Right cardiac atrium (tissue), 5 donors: Measurements from ENCODE around the gene ARIH1. TPM values are rescaled to one million over a fixed set of nuclear protein-coding genes. Genes with fewer than 3 reads are reported as not detected.
"Not testable (repeated sequence)": the region's sequence is repeated elsewhere in the genome, so short reads cannot be mapped to it uniquely, and the experiment has no call there.

Source experiments
- ATAC-seq, 2 donors: fragments of 200-7000 bp; cut with Tn5 transposase; one replicate each; pipeline versions ENCODE4 v1.8.0 to v1.9.1; 2020; ENCODE audit warnings: moderate library complexity in 2 of 2, mild to moderate bottlenecking in 1 of 2
- DNase-seq, 3 donors: peaks; one replicate each; pipeline ENCODE4 v3.0.0-alpha.2; 2020
- H3K27ac ChIP-seq: one replicate; pipeline ENCODE4 v1.5.1; 2013; ENCODE audit warnings: mild to moderate bottlenecking, low read length, control low read depth, moderate library complexity
- H3K27me3 ChIP-seq: one replicate; pipeline ENCODE4 v1.6.1; 2013; ENCODE audit not compliant: control insufficient read depth, insufficient read depth
- H3K4me1 ChIP-seq: one replicate; pipeline ENCODE4 v1.6.1; 2013; ENCODE audit warnings: low read length; ENCODE audit not compliant: control insufficient read depth, insufficient read depth
- H3K4me3 ChIP-seq: one replicate; pipeline ENCODE4 v1.5.1; 2013; ENCODE audit warnings: low read length, control low read depth
- H3K9me3 ChIP-seq: one replicate; pipeline ENCODE4 v1.6.1; 2013; ENCODE audit warnings: low read length; ENCODE audit not compliant: control insufficient read depth
- WGBS: extraction: QIAGEN DNeasy Blood & Tissue Kit; methylation state at CpG from one replicate; pipeline ENCODE4 v1.1.7; 2013; 5-methylcytosine and 5-hydroxymethylcytosine counted together
- intact Hi-C, 4 donors: fragments of 100-400 bp; cut with DNase I; formaldehyde crosslinking; loops; one replicate each; pipeline versions ENCODE4 v1.11.0 to v1.14.0; 2022 to 2023
- polyA plus RNA-seq: library from polyadenylated mRNA; stranded (reverse); fragments of 200-250 nt; gene quantifications from one replicate; pipeline ENCODE4 v1.2.3, GENCODE V29; 2013
- total RNA-seq, 4 donors: library from RNA; stranded (reverse); fragmentation: NEBNext Ultra II Directional; extraction: Animal tissue kit (Norgen Biotek cat#: 25700); gene quantifications; one replicate each; pipeline ENCODE4 v1.2.1, GENCODE V29; 2021
- donor health status: healthy with polysubstance abuse.
- donor health status: DM: no; HTN: yes; CAD: no.
- donor health status: DM: no; HTN: no; CAD: no.
- donor health status: DM: no; HTN: yes; CAD: no; lungs with severe emphysema.
- donor health status: DM: yes; HTN: yes; CAD: no.

The ARIH1 gene
- total and polyA plus RNA-seq, 5 donors: 30.5 to 159 (median 152) TPM

DNA sequence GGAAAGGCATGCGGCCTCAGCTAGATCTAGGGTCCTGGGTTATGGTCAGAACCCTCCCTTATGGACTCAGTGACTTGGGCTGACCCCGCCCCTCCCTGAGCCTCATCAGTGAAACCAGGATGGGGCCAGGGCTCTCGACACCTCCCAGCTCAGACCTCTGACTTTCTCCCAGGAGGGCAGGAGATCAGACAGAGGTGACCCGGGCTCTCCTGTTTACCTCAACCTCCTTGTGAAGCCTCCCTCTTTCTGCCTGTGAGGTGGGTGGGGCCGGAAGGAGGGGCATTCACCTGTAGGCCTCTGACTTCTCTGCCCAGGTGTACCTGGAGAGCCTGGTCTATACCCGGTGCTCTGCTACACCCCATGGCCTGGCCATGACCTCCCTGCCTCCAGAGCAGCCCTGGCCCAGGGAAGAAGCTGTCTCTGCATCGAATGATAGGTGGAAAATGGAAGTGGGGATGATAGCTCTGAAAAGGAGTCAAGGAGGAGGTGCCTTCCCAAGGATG lies 155.0 kb downstream of the ARIH1 start:
- H3K4me3 ChIP-seq, ATAC-seq, H3K9me3 ChIP-seq, H3K27ac ChIP-seq, DNase-seq, H3K27me3 ChIP-seq, H3K4me1 ChIP-seq, intact Hi-C loops: not testable (repeated sequence)
- 80% methylated on average over 7 of the region's 7 CpGs for WGBS

DNA sequence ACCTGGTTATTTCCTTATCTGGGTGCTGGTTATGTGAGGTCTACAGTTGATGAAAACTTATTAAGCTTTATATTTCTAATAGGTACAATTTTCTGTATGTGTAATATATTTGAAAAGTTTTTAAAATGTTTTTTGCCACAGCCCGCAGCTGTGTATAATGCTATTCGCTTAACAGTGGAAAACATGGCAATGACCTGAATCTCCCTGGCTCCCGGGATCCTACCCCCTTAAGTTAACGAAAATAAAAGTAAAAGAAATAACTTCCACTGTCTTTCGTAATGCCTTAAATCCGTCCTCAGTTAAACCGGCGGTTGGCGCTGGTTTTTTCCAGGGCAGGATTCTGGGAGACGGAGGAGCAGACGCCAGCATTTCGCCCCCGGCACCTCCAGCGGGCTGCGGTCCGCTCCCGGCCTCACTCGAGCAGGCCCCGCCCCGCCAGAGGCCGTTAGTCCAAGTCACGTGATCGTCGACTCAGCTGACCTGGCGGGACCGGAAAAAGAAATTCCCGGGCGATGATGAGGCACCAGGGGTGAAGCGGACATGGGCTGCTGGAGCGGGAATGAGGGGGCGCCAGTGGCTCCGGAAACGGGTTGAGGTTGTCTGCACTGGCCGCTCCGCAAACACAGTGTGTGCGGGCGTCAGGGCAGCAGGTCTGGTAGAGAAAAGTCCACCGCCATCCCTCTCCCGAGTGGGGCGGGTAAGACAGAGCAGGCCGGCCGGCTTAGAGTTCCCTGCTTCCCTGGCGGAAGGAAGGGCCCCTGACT lies 162.6 kb downstream of the ARIH1 start:
- H3K27me3 ChIP-seq, H3K9me3 ChIP-seq, H3K4me1 ChIP-seq, intact Hi-C loops, H3K27ac ChIP-seq: not testable (repeated sequence)
- ATAC-seq: peak; percentile 90 to 94
- peak; percentile 81 to 91 (median 91) for DNase-seq
- WGBS: under 1% methylated on average over 22 of the region's 43 CpGs
- H3K4me3 ChIP-seq: peak overlapping the region; percentile 13

DNA sequence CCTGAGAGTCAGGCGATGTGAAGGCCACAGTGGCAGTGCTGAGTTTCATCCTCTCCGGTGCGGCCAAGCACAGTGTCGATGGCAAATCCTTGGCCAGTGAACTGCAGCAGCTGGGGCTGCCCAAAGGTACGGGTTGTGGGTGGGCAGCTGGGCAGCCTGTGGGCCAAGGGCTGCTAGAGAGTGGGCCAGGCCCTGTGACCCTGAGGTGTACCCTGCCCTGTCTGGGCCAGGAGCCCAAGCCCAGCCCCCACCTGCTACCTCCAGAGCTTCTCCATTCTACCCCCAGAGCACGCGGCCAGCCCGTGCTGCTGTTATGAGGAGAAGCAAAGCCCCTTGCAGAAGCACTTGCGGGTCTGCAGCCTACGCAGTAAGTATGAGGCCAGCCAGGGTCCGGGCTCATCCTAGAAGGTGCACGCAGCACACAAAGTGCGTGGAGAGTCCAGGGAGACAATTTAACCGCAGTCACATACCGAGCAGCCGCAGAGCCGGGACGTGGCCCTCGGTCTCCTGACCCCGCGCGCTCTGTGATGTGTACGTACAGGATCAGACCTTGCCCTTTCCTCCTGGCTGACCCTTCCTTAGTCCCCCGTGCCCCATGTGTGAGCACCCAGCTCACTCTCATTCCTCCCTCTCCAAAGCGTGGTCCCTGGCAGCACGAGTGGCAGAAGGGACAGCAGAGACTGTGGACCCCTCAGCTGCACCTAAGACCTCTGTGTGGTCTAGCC lies 165.8 kb downstream of the ARIH1 start:
- DNase-seq, H3K27ac ChIP-seq, ATAC-seq, intact Hi-C loops, H3K4me1 ChIP-seq, H3K4me3 ChIP-seq, H3K9me3 ChIP-seq, H3K27me3 ChIP-seq: not testable (repeated sequence)
- no CpG with 5 or more reads among the region's 26 CpGs for WGBS

DNA sequence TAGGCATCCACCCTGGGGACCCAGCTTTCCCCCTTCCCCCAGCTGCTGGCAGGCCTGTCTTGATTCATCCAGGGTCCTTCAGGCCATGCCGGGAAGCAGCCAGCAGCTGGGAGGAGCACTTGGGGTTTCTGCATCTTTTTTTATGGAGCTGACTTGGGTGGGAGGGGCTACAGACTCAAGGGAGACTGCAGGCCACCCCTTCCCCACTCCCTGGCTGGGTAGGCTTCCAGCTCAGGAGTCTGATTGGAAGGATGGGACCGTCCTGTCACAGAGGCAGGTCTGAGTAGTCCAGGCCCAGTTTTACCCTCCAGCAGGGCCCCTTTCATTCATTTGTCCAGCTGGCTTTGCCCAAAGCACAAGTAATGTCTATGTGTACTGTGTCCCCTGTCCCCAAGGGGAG lies 168.1 kb downstream of the ARIH1 start:
- H3K4me1 ChIP-seq, DNase-seq, H3K27ac ChIP-seq, H3K27me3 ChIP-seq, H3K4me3 ChIP-seq, intact Hi-C loops, ATAC-seq, H3K9me3 ChIP-seq: not testable (repeated sequence)
- WGBS: no CpG with 5 or more reads among the region's 2 CpGs

DNA sequence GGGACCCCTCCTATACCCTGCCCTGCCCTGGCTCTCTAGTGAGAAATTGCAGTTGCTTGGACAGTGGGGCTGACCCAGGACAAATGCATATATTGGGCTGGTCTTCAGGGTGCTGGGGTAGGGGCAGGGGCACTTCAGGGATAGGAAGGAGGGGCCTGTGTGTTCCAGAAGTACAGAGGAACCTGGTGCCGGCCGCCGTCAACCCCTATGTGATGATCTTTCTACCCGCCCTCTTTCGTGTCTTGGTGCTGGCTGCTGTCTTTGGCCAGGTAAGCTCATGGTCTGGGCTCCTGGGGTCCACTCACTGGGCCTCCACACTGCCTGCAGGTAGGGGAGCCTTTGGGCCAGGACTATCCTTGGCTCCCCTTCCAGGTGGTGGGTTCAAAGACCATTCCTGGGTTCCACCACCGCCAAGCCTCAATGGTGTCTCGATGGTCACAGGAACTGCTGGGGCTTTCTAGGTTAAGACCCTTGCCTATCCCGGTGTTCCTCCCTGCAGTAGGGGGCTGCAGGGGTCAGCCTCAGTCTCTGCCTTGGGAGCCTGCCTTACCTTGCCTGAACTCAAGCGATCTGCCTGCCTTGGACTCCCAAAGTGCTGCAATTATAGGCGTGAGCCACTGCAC lies 174.6 kb downstream of the ARIH1 start:
- H3K27me3 ChIP-seq, H3K27ac ChIP-seq, ATAC-seq, H3K4me3 ChIP-seq, intact Hi-C loops, H3K4me1 ChIP-seq, H3K9me3 ChIP-seq, DNase-seq: not testable (repeated sequence)
- WGBS: 76% methylated on average over 8 of the region's 10 CpGs

Other genes starting within 250 kb of the ARIH1 start
- 1,000 to 10,000 TPM in 2 of 4 donors, 100 to 1,000 TPM in 2; 822 to 1,102 (median 1,021) TPM for gene PKM, start 243.1 kb upstream of the ARIH1 start, total RNA-seq
- 840 TPM for gene PKM, start 243.1 kb upstream of the ARIH1 start, polyA plus RNA-seq
- gene PARP6, start 201.8 kb upstream of the ARIH1 start, total RNA-seq: 10 to 100 TPM; 39.7 to 53.6 (median 45.0) TPM
- gene PARP6, start 201.8 kb upstream of the ARIH1 start, polyA plus RNA-seq: 34.5 TPM
- gene CELF6, start 154.2 kb upstream of the ARIH1 start, total RNA-seq: 1 to 10 TPM in 3 of 4 donors, under 1 TPM in 1; 0.42 to 2.2 (median 1.4) TPM
- gene CELF6, start 154.2 kb upstream of the ARIH1 start, polyA plus RNA-seq: 1.5 TPM
- gene HEXA, start 98.3 kb upstream of the ARIH1 start, total RNA-seq: 10 to 100 TPM; 81.9 to 98.1 (median 93.3) TPM
- gene HEXA, start 98.3 kb upstream of the ARIH1 start, polyA plus RNA-seq: 66.6 TPM
- not detected for gene TMEM202, start 76.0 kb upstream of the ARIH1 start, total RNA-seq
- not detected for gene TMEM202, start 76.0 kb upstream of the ARIH1 start, polyA plus RNA-seq
- gene GOLGA6B, start 180.4 kb downstream of the ARIH1 start, total RNA-seq: not detected
- not detected for gene GOLGA6B, start 180.4 kb downstream of the ARIH1 start, polyA plus RNA-seq
- not detected for gene HIGD2B, start 211.9 kb downstream of the ARIH1 start, total RNA-seq
- not detected for gene HIGD2B, start 211.9 kb downstream of the ARIH1 start, polyA plus RNA-seq
- gene BBS4, start 211.9 kb downstream of the ARIH1 start, total RNA-seq: 10 to 100 TPM in 1 of 4 donors, 1 to 10 TPM in 3; 8.9 to 13.8 (median 9.8) TPM
- 7.0 TPM for gene BBS4, start 211.9 kb downstream of the ARIH1 start, polyA plus RNA-seq